ENCODE measurements around the gene CUBN. TPM values are rescaled to one million over a fixed set of nuclear protein-coding genes. Genes with fewer than 3 reads are reported as not detected.

The CUBN gene
- total and polyA plus RNA-seq, 10 of the 15 experiments (the other 5 are each of a cell fraction or from before 2014, with no cell fraction given), result under 0.01 to 0.14 (median 0.02) TPM; not detected in 6

DNA sequence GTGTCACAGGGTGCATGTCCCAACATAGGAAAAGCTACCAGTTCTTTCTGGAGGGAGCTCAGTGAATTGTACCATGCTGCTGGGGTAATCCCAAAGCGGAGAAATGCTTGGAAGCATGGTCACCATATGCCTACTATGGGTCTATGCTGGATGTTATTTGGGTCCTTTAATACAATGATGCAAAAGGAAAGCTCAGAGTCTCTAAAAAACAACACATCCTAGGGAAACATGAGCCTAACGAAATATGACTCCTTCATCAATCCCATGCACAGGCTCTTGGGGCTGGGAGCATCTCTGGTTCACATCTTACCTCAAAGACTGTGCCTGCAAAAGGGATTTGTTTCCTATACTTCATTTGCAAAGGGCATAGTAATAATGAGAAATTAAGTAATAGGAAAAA lies 65.2 kb downstream of the CUBN start:
- TF ChIP-seq, protein P1, sequence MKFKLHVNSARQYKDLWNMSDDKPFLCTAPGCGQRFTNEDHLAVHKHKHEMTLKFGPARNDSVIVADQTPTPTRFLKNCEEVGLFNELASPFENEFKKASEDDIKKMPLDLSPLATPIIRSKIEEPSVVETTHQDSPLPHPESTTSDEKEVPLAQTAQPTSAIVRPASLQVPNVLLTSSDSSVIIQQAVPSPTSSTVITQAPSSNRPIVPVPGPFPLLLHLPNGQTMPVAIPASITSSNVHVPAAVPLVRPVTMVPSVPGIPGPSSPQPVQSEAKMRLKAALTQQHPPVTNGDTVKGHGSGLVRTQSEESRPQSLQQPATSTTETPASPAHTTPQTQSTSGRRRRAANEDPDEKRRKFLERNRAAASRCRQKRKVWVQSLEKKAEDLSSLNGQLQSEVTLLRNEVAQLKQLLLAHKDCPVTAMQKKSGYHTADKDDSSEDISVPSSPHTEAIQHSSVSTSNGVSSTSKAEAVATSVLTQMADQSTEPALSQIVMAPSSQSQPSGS (IDR thresholded peaks at IDR 0.05; ENCODE audit: low read length), result no peak
- TF ChIP-seq SUPT20H (IDR thresholded peaks at IDR 0.05; ENCODE audit: borderline replicate concordance, control insufficient read depth, low read depth, low read length) (no peak), RCOR1 (conservative IDR thresholded peaks at IDR 0.05; ENCODE audit: low read depth, low read length) (no peak), SMARCA5 (IDR thresholded peaks at IDR 0.05) (no peak), WRNIP1 (IDR thresholded peaks at IDR 0.05; ENCODE audit: borderline replicate concordance, low read depth, low read length) (no peak), SREBF1 (IDR thresholded peaks at IDR 0.05; ENCODE audit: low read length) (no peak), NFIC (IDR thresholded peaks at IDR 0.05; ENCODE audit: low read depth, low read length) (no peak), NRF1 (conservative IDR thresholded peaks at IDR 0.05; ENCODE audit: low read depth, low read length) (no peak)
- H3K36me3 ChIP-seq (ENCODE audit: control insufficient read depth in 2 of 2, insufficient read depth in 2 of 2, low read length in 1 of 2), result no peaks in the 10 kb centered on the region
- ChIA-PET SMC1A (ENCODE audit: uncharacterized antibody, unreplicated experiment) (interaction anchor here (0.9 kb wide), 1 partner anchor 58 kb away, joined by 3 read pairs; no protein-coding TSS in a partner anchor), CTCF (no interaction called here), POLR2A (no interaction called here), RAD21 (ENCODE audit: unreplicated experiment) (no interaction called here)
- H3K4me2 ChIP-seq (ENCODE audit: control insufficient read depth, insufficient read depth), result no peak overlapping the region
- no peak overlapping the region for H3K9ac ChIP-seq (ENCODE audit: control insufficient read depth, insufficient read depth, low read length)
- no peaks in the 10 kb centered on the region for H3K9me3 ChIP-seq (replicated peaks; ENCODE audit: control insufficient read depth, insufficient read depth, low read length)
- no peaks in the 10 kb centered on the region for H4K20me1 ChIP-seq (ENCODE audit: control insufficient read depth, insufficient read depth)
- H3K27me3 ChIP-seq (replicated peaks in 1 of 2; ENCODE audit: control insufficient read depth in 2 of 2, insufficient read depth in 2 of 2, low read length in 1 of 2), result no peaks in the 10 kb centered on the region
- intact Hi-C loops (cut with micrococcal nuclease; ENCODE audit: unreplicated experiment) (no loop called here), in situ Hi-C loops (cut with MboI) (no loop called here)
- H2AFZ ChIP-seq (ENCODE audit: control insufficient read depth, low read depth, low read length), result no peak overlapping the region
- no peak overlapping the region for H3K4me3 ChIP-seq
- ATAC-seq (no peak), DNase-seq (ENCODE audit: low read depth, low spot score) (no peak), FAIRE-seq (no peak)
- 12% methylated on average over 2 of the region's 2 CpGs for WGBS (ENCODE audit: insufficient coverage, insufficient replicate concordance, low lambda C conversion rate, missing lambda C conversion rate)
- H3K4me1 ChIP-seq (ENCODE audit: control insufficient read depth, insufficient read depth, low read length), result no peaks in the 10 kb centered on the region
- H3K79me2 ChIP-seq (ENCODE audit: control insufficient read depth, insufficient read depth, low read length), result no peaks in the 10 kb centered on the region
- no peak overlapping the region for H3K27ac ChIP-seq (ENCODE audit: control insufficient read depth, insufficient read depth)
- no TSS peak for BruUV-seq (replicated peaks)

Measured in GM12878 (cell line).